IPS DF 6.9 (cell line): ENCODE measurements around the gene GIPC3.
"Not testable (repeated sequence)": the region's sequence is repeated elsewhere in the genome, so short reads cannot be mapped to it uniquely, and the experiment has no call there.

Source experiments
- DNase-seq: peaks from one replicate; pipeline ENCODE4 v3.0.0-alpha.2; 2013; ENCODE audit warnings: low read depth, low spot score
- H3K27ac ChIP-seq: one replicate; pipeline ENCODE4 v1.5.1; 2013; ENCODE audit warnings: low read length, control low read depth
- H3K27me3 ChIP-seq: 2 replicates; pipeline ENCODE4 v1.6.1; 2013; ENCODE audit warnings: mild to moderate bottlenecking, low read length; ENCODE audit not compliant: control insufficient read depth, insufficient read depth
- H3K36me3 ChIP-seq: 2 replicates; pipeline ENCODE4 v1.6.1; 2013; ENCODE audit warnings: low read length; ENCODE audit not compliant: control insufficient read depth, insufficient read depth
- H3K4me1 ChIP-seq: 2 replicates; pipeline ENCODE4 v1.6.1; 2013; ENCODE audit warnings: low read length; ENCODE audit not compliant: control insufficient read depth, insufficient read depth
- H3K4me3 ChIP-seq: 2 replicates; pipeline ENCODE4 v1.5.1; 2013; ENCODE audit warnings: mild to moderate bottlenecking, low read length
- H3K9me3 ChIP-seq: 2 replicates; pipeline ENCODE4 v1.6.1; 2013; ENCODE audit warnings: low read length, inconsistent platforms; ENCODE audit not compliant: control insufficient read depth, insufficient read depth
- WGBS: extraction: QIAGEN DNeasy Blood & Tissue Kit; methylation state at CpG from one replicate; pipeline ENCODE4 v1.1.7; 2013; ENCODE audit warnings: mixed read lengths, missing lambda C conversion rate; ENCODE audit not compliant: insufficient read length, insufficient coverage; 5-methylcytosine and 5-hydroxymethylcytosine counted together

Gene GIPC3

DNA sequence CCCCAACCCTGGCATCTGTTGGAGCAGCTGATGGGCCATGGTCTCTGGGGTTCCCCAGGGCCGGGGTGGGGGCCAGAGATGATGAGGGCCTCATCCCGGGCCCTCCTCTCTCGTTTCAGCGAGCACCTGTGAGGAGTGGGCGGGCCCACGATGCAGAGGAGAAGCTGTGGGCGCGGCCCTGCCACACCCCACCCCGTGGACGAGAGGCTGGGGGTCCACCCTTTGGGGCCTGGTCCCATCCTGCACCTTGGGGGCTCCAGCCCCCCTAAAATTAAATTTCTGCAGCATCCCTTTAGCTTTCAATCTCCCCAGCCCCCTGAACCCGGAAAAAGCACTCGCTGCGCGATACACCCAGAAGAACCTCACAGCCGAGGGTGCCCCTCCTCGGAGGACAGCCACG lies 6.9 kb upstream of the GIPC3 start:
- H3K9me3 ChIP-seq, result no peaks in the 10 kb centered on the region
- DNase-seq, result no peak
- no peak overlapping the region for H3K27ac ChIP-seq
- H3K4me3 ChIP-seq, result peak overlapping the region; percentile 58; the same call in 1 of the 2 replicates
- H3K36me3 ChIP-seq, result no peaks in the 10 kb centered on the region
- no peaks in the 10 kb centered on the region for H3K27me3 ChIP-seq
- H3K4me1 ChIP-seq, result peaks cover 6% of the 10 kb centered on the region
- WGBS, result no CpG with 5 or more reads among the region's 17 CpGs

GRCh38 chr19:3580156-3580934 lies 4.9 kb upstream of the GIPC3 start:
- no peaks in the 10 kb centered on the region for H3K27me3 ChIP-seq
- WGBS, result no CpG with 5 or more reads among the region's 11 CpGs
- no peaks in the 10 kb centered on the region for H3K9me3 ChIP-seq
- no peak for DNase-seq
- H3K27ac ChIP-seq, result no peak overlapping the region
- no peak overlapping the region for H3K4me3 ChIP-seq
- peaks cover 4% of the 10 kb centered on the region; the same call in 1 of the 2 replicates for H3K4me1 ChIP-seq
- no peaks in the 10 kb centered on the region for H3K36me3 ChIP-seq

DNA sequence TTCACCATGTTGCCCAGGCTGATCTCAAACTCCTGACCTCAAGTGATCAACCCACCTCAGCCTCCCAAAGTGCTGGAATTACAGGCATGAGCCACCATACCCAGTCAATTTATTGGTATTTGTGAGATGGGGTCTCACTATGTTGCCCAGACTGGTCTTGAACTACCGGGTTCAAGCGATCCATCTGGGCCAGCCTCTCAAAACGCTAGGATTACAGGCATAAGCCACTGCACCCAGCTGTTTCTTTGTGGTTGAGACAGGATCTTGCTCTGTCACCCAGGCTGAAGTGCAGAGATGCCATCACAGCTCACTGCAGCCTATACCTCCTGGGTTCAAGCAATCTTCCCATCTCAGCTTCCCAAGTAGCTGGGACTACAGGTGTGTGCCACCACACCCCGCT lies 3.5 kb upstream of the GIPC3 start:
- H3K27ac ChIP-seq, H3K9me3 ChIP-seq, H3K36me3 ChIP-seq, DNase-seq, H3K27me3 ChIP-seq, H3K4me1 ChIP-seq, H3K4me3 ChIP-seq: not testable (repeated sequence)
- no CpG with 5 or more reads among the region's 4 CpGs for WGBS

- not testable (repeated sequence) for DNase-seq, H3K36me3 ChIP-seq, H3K4me1 ChIP-seq, H3K9me3 ChIP-seq, H3K27ac ChIP-seq, H3K4me3 ChIP-seq, H3K27me3 ChIP-seq
- no CpG with 5 or more reads among the region's 15 CpGs for WGBS
Measured at GRCh38 chr19:3584036-3584802, 1.1 kb upstream of the GIPC3 start.

DNA sequence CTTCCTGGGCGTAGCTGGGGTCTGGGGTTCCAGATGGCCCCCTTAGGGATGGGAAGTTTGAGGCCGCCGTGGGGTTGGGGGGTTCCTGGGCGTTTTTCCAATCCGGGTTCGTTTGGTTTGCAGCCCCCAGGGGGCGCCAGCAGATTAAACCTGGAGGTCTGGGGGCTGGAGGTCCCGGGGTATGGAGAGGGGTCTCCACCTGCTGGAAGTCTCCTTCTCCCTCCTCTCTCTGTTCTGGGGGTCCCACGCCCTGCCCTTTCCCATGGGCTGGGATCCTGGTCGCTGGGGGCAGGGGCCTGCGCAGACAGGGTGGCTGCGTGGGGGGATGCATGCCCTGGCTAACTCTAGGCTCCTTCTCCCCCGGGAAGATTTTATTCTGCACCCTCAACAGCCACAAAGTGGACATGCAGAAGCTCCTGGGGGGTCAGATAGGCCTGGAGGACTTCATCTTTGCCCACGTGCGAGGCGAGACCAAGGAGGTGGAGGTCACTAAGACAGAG lies 899 bp downstream of the GIPC3 start:
- no peaks in the 10 kb centered on the region; the same call in 1 of the 2 replicates for H3K36me3 ChIP-seq
- H3K9me3 ChIP-seq, result no peaks in the 10 kb centered on the region; the same call in 1 of the 2 replicates
- WGBS, result no CpG with 5 or more reads among the region's 16 CpGs
- H3K4me3 ChIP-seq, result peak overlapping the region; percentile 21; the same call in 1 of the 2 replicates
- no peaks in the 10 kb centered on the region for H3K4me1 ChIP-seq
- H3K27me3 ChIP-seq, result peaks cover 4% of the 10 kb centered on the region; the same call in 1 of the 2 replicates
- H3K27ac ChIP-seq, result no peak overlapping the region
- DNase-seq, result no peak

DNA sequence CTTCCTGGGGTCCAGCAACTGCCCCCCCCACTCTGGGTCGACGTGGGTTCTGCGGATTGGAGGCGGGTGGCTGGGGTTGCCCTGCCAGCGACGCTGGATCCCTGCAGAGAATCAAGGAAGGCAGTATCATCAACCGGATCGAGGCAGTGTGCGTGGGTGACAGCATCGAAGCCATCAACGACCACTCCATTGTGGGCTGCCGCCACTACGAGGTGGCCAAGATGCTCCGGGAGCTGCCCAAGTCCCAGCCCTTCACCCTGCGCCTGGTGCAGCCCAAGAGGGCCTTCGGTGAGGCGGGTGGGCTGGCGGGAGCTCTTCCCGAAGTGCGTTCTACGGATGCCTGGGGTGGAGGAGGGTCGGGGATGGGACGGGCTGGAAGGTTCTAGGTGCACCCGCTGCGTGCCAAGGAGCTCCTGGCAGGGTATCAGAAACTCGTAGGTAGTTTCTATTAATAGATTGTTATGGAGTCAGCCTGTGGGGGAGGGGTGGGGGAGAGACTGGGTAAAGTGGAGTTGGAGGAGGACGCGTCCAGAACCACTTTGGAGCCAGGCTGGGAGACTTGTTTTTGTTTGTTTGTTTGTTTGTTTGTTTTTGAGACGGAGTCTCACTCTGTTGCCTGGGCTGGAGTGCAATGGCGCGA lies 1.5 kb downstream of the GIPC3 start:
- Histone ChIP-seq H3K4me3 (no peak overlapping the region), H3K27ac (no peak overlapping the region), H3K4me1 (no peaks in the 10 kb centered on the region)

GRCh38 chr19:3589439-3589838 lies 4.2 kb downstream of the GIPC3 start:
- no peaks in the 10 kb centered on the region for H3K4me1 ChIP-seq
- no peak overlapping the region for H3K27ac ChIP-seq
- no peak overlapping the region for H3K4me3 ChIP-seq
- H3K9me3 ChIP-seq, result no peaks in the 10 kb centered on the region; the same call in none of the 2 replicates
- peaks cover 4% of the 10 kb centered on the region; the same call in 1 of the 2 replicates for H3K27me3 ChIP-seq
- no peak for DNase-seq
- no peaks in the 10 kb centered on the region; the same call in 1 of the 2 replicates for H3K36me3 ChIP-seq
- no CpG with 5 or more reads among the region's 11 CpGs for WGBS

More for the DNA sequence above, 1.5 kb downstream of the GIPC3 start:
- Histone ChIP-seq H3K27me3 (peaks cover 4% of the 10 kb centered on the region; the same call in 1 of the 2 replicates), H3K36me3 (no peaks in the 10 kb centered on the region; the same call in 1 of the 2 replicates), H3K9me3 (no peaks in the 10 kb centered on the region; the same call in none of the 2 replicates)
- no CpG with 5 or more reads among the region's 31 CpGs for WGBS
- no peak for DNase-seq

DNA sequence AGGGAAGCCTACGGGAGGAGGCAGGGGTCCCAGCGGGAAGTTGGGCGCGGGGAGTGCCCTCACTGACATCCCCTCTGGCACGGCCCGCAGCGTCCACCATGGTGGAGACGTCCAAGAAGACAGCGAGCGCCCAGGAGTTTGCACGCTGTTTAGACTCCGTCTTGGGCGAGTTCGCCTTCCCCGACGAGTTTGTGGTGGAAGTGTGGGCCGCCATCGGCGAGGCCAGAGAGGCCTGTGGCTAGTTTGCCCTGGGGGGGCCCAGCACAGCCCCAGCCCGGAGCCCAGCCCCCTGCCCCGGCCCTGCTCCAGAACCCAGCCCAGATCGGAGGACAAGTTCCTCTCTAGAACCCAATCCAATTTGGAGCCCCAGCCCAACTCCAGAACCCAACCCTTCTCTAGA lies 4.7 kb downstream of the GIPC3 start:
- Histone ChIP-seq H3K36me3 (no peaks in the 10 kb centered on the region; the same call in 1 of the 2 replicates), H3K9me3 (no peaks in the 10 kb centered on the region; the same call in none of the 2 replicates), H3K27ac (no peak overlapping the region), H3K4me3 (no peak overlapping the region), H3K4me1 (no peaks in the 10 kb centered on the region), H3K27me3 (peaks cover 4% of the 10 kb centered on the region; the same call in 1 of the 2 replicates)
- no peak for DNase-seq
- WGBS, result no CpG with 5 or more reads among the region's 22 CpGs

- no peak overlapping the region for H3K4me3 ChIP-seq
- no CpG with 5 or more reads among the region's 8 CpGs for WGBS
- no peaks in the 10 kb centered on the region for H3K27me3 ChIP-seq
- no peaks in the 10 kb centered on the region for H3K4me1 ChIP-seq
- no peaks in the 10 kb centered on the region; the same call in 1 of the 2 replicates for H3K36me3 ChIP-seq
- H3K9me3 ChIP-seq, result no peaks in the 10 kb centered on the region; the same call in none of the 2 replicates
- DNase-seq, result no peak
- no peak overlapping the region for H3K27ac ChIP-seq
Measured at GRCh38 chr19:3590991-3591659, 5.8 kb downstream of the GIPC3 start.
